C1 segment of cervical spinal cord (tissue), 14 donors: Measurements from ENCODE around the gene COL27A1.

Experiments used
- DNase-seq, 14 donors: peaks; one replicate each; lab custom pipeline; 2025; lab: John Stamatoyannopoulos, UW

The COL27A1 gene

DNA sequence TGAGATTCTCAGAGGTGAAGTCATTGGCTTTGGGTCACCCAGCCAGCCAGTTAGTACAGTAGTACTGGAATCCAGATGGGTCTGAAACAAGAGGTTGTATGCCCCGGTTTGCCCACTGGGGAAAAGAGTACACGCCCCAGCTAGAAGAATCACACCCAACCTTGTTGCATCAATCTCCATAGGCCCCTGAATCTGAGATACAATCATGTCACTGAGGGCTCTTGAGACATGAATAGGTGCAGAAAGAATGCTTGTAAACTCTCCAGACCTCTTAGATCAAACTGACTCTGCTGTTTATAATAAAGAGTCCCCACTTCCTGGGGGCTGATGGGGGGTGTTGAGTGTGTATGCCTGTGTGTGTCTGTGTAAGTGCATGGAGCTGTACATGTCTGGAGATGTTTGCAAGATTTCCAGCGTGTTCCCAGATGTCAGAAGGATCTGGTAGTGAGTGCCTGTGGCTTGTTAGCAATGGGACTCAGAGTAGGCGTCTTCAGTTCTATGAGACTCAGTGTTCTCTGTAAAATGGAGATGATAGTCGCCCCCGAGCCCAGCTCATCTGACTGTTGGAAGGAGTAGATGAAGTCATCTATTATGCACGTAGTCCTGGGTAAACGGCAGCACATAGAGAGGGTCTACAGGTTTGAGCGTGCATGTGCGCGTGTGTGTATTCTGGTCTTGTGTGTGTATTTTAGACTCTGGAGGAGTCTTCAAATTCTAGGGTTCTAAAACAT, 48.2 kb downstream of the COL27A1 start:
- no peak for DNase-seq

DNA sequence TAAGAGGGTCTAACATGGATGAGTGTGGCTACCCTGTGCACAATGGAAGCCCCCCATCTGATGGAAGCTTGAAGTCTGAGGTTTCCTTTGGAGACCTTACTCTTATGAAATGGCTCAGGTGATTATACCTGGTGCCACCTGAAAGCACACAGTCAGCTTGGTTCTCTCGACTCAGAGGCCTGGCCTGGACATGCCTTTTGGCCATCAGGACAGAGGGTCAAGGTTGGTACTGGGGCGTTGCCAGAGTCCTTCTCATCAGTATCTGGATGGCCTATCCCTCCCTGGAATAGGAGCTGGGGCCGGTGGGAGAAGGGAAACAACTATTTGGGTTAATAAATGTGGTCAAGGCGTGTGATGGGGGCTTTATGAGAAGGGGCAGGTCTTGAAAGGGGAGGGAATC, 48.9 kb downstream of the COL27A1 start:
- DNase-seq, result no peak

DNA sequence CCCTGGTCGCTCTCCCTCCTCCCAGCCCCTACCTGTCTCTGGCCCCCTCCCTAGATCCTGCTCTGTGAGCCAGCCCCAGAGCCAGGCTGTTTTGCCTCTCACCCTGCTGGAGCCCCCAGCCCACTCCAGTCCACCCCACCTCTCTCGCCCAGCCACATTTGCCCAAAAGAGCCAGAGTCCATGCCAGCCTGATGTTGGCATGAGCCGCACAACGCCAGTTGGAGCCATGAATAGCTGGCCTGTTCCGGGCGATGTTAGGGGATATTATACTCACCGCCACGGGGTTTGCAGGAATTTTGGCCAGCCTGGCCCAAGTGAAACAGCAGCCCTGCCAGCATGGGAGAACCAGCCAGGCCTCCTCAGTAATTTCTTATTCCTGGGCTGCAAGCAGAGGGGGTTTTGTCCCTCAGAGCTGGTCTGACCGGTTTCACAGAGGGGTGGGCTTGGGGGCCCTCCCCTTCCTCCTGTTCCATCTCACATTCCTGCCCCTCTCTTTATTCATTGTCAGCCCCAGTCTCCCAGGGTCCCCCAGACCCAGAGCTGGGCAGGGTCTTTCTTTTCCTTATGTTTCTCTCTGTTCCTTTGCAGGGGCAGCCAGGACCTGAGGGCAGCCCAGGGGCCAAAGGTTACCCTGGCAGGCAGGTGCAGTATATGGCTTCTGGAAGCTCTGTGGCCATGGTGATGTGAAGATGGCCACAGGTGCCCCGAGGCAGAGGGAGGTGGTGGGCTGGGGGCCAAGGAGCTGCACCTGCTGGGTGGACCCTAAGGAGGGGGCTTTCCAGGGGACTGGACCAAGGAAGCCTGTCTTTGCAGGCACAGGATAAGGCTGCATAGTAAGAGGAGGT, 50.1 kb downstream of the COL27A1 start:
- peak in 12 of 14 donors; percentile 14 to 83 (median 62) for DNase-seq

DNA sequence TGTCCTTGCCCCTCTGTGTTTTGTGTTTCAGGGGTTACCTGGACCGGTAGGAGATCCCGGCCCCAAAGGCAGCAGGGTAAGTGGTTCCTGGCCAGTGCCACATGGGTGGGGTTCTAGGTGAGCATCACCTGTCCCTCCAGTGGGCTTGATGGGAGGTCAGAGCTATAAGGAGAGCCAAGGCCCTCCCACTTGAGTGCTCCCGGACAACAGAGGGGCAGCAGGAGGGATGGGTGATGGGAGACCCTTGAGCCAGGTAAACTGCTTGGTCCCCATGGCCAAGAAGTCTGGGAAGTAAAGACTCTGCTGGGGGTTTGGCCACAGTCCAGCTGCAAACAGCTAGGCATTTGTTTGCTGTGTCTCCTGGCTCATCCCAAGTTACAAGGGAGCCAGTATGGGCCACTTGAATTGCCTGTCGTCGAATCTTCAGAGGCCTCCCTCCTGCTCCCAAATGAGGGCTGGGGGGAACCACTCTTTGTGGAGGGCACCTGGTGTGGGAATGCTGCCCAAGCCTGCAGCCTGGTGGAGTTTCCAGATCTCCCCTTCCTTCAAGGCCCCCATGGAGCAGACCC, 51.0 kb downstream of the COL27A1 start:
- no peak for DNase-seq

DNA sequence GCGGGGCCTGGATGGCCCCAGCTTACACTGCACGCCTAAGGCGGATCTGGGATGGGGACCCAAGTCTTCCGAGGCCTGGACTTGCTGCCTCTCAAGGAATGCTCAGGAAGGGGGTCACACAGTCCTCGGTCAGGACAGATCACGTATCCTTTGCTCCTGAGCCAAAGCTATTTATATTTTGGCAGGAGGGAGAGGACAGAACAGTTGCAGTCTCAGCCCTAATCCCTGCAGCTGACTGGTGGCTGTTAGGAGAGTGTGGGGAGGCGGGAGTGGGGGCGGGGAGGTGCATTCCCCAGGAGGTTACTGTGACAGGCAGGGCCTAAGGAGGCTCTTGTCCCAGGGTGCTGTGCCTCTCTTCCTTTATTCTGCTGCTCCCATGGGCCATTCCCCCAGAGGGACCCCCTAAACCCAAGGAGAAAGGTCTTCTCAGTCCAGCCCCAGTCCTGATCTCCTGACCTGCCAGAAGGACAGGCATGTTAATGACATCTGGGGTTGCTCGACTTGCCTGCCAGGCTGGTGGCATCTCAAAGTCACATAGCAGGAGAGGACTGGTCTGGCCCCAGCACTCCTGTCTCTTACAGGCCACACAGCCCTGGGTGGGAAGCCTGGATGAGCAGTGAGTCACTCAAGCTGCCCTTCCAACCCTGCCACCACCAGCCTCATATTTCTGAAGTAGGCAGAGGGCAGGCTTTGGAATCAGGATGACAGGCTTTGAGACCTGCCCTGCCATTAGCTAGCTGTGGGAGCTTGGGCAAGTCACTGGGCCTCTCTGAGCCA, 51.9 kb downstream of the COL27A1 start:
- DNase-seq, result peak in 2 of 14 donors; percentile 27 to 78

DNA sequence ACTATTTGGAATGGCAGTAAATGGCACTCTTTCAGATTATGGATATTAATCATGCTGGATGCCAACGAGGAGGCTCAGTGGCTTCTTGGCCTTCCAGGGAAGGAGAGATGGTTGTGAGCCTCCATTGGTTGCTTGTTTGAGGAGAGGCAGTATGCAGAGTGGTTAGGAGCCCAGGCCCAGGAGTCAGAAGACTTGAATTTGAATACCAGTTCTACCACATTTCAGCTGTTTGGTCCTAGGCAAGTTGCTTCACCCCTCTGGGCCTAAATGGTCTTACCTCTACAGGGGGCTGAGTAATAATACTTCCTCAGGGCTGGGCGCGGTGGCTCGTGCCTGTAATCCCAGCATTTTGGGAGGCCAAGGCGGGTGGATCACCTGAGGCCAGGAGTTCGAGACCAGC, 52.5 kb downstream of the COL27A1 start:
- DNase-seq, result no peak

DNA sequence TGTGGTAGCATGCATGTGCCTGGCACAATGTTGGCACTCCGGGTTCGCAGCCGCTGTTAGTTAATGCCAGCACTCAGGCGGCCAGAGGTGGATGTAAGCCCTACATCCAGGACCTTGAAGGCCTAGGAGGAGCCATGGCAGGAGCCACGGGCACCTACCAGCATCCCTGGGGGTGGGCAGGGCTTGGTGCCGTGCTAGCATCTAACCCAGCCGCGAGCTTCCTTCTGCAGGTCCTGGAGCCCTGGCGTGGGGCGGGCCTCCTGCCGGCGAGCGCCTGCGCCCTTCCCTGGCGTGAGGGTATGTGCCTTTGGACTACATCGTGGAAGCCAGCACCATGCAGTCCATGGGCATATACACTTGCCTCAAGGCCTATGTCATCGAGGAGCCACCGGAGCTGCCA, 53.8 kb downstream of the COL27A1 start:
- no peak for DNase-seq

DNA sequence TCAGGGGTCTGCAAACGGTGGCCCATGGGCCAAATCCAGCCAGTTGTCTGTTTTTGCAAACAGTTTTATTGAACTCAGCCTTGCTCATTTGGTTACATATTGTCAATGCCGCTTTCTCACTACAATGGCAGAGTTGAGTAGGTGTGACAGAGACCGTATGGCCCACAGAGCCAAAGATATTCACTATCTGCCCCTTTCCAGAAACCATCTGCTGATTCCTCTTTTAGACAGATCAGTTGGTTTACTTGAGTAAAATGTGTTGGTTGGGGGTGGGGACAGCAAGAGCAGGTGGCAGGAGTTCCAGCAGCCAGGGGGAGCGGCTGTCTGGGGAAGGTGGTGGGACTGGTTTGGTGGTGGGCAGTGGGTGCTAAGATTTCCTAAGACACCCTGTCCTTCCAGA, 54.8 kb downstream of the COL27A1 start:
- peak in 1 of 14 donors; percentile 5 for DNase-seq

DNA sequence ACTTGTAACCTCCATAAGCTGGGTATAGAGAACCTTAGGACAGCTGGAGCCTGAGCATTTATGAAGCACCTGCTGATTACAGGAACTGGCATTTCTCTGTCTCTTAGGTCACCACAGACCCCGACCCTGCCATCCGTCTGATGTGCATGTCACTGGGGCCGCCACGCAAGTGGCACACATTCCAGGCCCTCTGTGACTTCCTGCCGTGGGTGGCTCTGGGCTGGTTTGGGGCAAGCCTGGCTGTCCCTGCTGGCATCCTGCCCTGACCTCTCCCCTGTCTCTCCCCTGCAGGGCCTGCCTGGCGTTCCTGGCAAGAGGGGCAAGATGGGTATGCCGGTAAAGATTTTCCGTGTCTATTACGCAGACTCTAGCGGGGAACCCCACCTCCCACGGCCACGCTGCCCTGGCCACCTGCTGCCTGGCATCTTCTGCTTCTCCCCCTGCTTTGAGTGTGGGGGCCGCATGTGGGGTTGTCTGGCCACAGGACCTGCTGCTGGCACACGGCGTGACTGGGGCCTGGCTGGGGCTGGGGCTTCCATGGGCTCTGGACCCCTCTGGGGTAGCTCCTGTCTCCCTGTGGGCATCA, 55.4 kb downstream of the COL27A1 start:
- no peak for DNase-seq

DNA sequence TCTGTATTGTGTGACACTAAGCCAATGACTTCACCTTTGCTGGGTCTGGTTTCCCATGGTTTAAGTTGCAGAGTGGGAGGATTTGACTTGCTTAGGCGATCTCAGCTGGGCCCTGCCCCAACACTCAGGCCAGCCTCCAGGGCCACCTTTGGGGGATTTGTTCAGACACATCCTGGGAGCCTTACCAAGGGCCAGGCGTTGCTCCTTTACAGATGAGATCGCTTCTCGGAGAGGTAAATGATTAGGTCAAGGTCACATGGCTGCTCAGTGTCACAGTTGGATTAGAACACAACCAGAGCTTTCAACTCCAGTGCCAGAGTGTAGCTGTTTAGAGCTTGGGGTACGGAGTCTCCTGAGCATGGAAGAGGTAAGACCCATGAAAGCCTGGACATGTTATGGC, 57.5 kb downstream of the COL27A1 start:
- DNase-seq, result no peak

DNA sequence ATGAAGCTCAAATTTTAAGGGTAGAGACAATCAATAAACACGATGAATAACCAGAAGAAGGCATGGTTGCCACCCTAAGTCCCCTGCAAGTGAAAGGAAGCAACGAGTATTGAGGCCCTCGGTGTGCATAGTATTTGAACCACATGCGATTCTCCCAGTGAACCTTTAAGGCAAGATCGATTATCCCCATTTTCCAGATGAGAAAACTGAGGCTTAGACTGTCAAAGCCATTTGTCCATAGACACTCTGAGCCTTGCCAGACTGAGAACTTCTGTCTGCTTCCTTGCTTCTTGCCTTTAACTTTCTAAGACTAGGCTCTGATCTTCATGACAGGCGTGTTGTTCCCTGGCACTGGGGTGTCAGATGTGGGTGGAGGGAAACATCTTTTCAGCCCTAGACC, 58.2 kb downstream of the COL27A1 start:
- DNase-seq, result no peak

DNA sequence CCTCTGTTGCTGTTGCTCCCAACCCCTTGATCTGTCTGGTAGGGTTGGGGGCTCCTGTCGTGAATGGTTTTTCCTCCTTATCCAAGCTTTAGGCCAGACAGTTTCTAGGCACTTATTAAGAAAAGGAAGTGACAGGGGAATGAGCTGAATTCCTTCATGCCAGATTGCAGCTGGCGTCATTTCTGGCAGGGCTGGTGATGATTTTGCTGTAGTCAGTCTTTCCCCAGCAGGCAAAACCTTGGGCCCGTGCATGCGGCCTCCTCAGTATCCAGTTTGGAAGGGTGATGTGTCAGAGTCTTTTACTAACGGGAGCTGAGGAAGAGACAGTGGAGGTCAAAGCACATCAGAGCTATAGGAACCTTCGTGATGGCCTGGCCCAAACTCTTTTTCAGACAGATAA, 58.8 kb downstream of the COL27A1 start:
- peak in 2 of 14 donors; percentile 14 to 16 for DNase-seq

DNA sequence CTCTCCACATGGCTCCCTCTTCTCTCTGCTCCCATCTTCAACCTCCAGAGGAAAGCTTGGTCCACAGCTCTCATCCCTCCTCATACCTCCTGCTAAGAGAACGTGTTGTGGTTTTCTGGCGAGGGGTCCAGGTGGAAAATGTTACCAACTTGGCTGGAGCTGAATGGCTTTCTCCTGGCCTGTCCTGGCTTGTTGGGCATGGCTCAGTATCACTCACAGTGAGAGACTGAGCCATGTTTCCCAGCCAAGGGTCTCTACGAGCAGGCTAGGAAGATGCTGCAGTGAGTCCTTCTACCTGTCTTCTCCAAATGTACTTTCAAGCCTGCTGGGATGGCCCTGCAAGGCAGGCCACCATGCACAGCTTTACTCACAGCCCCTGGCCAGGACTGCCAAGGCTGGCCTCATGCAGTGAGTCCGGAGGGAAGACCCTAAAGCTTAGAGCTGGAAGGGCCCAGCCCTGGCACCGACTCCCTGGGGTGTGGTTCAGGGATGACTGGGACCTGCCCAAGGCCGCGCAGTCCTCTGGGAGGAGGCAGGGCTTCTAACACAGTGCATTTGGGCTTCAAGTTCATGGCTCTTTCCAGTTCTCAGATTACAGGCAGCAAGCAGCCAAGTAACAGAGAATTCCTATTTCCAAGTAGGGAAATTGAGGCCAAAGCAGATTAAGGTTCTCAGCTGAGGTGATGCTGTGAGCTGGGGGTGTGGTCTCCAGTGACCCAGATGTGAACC, 59.5 kb downstream of the COL27A1 start:
- DNase-seq, result no peak

DNA sequence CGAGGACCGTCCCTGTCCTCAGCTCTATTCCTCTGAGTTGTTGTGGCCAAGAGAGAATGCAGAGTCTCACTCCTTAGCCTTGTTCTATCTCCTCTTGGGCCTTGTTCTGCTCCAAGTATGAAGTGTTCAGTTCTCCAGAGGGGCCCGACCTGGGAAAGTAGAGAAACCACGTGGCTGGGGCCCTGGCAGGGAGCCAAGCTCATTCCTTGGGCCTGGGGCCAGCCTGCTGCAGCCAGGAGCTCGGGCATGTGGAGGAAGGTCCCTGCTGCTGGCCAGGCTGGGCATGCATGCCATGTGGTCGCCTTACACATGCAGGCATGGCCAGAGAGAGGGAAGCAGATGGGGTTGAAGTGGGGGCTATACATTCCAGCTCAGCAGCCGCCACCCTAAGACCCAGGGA, 60.7 kb downstream of the COL27A1 start:
- DNase-seq, result peak in 9 of 14 donors; percentile 5 to 71 (median 30)

DNA sequence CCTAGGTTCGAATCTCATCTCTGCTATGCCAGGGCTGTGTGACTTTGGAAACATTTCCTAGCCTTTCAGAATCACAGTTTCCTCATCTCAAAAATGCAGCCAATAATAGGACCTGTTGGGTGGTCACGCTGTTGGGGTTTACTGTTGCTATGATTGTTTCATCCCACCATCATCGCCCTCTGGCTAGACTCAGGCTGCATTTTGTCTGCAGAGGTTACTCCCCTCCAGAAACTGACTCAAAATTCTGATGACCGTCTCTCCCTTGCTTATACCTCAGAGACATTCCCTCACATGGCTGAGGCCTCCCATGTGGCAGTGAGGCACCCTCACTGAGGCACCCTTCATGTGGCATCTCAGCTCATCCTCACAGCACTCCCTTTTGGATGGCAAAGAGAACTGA, 61.6 kb downstream of the COL27A1 start:
- DNase-seq, result no peak

DNA sequence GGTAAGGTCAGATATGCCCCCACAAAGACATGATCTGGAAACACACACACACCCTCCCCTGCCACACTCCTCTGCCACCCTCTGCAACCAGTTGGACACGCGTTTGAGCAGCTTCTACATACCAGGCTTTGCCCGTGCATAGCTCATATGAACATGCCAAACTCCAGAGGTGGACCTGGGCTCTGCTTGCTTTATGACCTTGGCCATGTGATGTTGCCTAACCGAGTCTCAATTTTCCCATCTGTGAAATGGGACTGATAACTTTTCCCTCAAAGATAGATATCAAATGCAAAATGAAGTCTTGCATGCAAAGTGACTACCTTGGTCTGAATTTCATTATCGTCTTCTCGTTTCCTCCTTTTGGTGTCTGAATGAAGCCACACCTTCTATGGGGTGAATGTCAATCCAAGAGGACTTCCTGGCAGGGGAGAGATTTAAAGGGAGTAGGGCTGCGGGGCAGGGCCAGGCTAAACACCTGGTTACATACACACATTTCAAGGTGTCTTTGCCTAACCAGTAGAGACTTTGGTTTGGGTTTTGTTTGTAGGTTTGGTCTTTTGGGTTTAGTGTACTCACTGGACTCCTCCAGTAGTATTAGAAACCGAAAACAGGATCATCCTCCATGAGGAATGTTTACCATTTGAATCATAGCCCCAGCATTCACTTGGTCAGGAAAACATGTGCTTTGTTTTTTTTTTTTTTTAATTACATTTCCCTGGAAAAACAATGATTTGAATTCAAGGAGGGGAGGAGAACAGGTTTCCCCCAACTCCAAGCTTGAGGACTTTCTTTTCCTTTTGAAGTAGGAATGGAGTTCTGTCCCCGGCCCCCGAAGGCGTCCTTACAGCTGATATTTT, 63.2 kb downstream of the COL27A1 start:
- DNase-seq, result no peak

DNA sequence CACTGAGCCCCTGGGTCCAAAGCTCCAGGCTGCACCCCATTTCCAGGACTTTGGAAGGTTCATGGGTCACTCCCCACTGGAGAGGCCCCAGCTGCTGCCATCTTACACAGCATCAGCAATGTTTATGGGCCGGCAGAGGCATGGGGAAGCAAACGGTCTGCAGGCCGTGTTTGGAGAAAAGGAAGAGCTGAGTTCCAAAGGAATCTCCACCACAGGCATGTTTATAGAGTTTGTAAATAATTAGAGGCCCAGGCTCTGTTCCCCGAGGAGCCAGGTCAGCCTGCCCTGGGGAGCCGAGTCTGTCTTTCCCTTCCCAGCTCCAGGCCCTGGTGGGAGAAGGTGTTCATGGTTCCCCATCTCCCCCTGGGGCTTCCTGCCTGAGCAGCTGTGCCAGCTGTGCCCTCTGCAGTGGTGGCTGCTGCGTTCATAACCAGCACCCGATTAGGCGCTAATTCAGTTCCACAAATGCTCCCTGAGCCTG, 64.8 kb downstream of the COL27A1 start:
- DNase-seq, result no peak

DNA sequence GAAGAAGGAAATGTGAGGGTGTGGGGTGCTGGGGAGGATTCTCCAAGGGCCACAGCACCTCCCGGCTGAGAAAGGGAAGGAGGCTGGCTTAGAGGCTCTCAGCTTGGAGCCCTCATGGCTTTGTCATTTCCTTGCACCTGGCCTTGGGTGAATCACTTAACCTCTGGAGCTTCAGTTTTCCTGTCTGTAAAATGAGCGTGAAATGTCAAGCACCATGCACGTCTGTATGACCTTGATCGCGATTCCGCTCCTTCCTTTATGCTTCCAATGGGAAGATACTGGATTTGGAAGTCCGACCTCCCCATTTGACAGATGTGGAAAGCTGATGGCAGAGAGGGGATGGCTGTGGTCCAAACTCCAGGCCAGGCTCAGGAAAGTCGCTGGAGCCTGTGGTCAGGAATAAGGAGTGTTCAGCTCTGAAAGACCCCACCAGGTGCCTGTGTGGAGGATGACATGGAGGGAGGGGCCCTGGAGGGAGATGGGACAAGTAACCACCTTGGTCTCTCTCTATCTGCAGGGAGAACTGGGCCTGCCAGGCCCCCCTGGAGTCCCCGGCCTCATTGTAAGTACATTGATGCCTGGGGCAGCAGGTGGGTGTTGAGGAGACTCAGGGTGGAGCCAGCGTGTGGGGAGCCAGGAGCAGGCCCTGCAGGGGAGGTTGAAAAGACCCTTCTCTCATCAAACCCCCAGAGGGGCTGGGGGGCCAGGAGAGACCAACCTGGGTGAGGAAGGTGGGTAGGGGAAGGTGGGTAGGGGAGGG, 66.5 kb downstream of the COL27A1 start:
- no peak for DNase-seq
